BE2C (cell line): Measurements from ENCODE around the gene LANCL3.

Experiments
- DNase-seq: peaks from one replicate; pipeline ENCODE4 v3.0.0-alpha.2; 2020
- H3K27me3 ChIP-seq: fragments of 250-450 bp; sonication (Bioruptor Pico); 2 replicates; pipeline ENCODE4 v1.5.1; 2020; ENCODE audit warnings: mild to moderate bottlenecking
- H3K36me3 ChIP-seq: fragments of 250-450 bp; sonication (Bioruptor Pico); 2 replicates; pipeline ENCODE4 v1.5.1; 2020; ENCODE audit warnings: mild to moderate bottlenecking
- H3K4me1 ChIP-seq: fragments of 250-450 bp; sonication (Bioruptor Pico); 2 replicates; pipeline ENCODE4 v1.5.1; 2020
- H3K4me3 ChIP-seq: 2 replicates; pipeline ENCODE4 v1.5.1; 2011; ENCODE audit warnings: low read depth, low read length
- H3K9me3 ChIP-seq: fragments of 250-450 bp; sonication (Bioruptor Pico); 2 replicates; pipeline ENCODE4 v1.5.1; 2020
- CTCF ChIP-seq: IDR thresholded peaks from 2 replicates; pipeline ENCODE4 v1.5.1; 2012; ENCODE audit warnings: mild to moderate bottlenecking, low read depth, low read length

LANCL3 gene

GRCh38 chrX:37716602-37717001, 145.1 kb downstream of the LANCL3 start:
- no peak for TF ChIP-seq CTCF
- Histone ChIP-seq H3K4me1 (no peaks in the 10 kb centered on the region), H3K36me3 (no peaks in the 10 kb centered on the region), H3K9me3 (no peaks in the 10 kb centered on the region), H3K4me3 (no peak overlapping the region), H3K27me3 (no peaks in the 10 kb centered on the region)
- DNase-seq = no peak

GRCh38 chrX:37717708-37718107, 146.2 kb downstream of the LANCL3 start:
- DNase-seq = no peak
- no peak for TF ChIP-seq CTCF
- H3K36me3 ChIP-seq = no peaks in the 10 kb centered on the region
- H3K9me3 ChIP-seq = no peaks in the 10 kb centered on the region
- H3K4me3 ChIP-seq = no peak overlapping the region
- no peaks in the 10 kb centered on the region for H3K27me3 ChIP-seq
- H3K4me1 ChIP-seq = no peaks in the 10 kb centered on the region

DNA sequence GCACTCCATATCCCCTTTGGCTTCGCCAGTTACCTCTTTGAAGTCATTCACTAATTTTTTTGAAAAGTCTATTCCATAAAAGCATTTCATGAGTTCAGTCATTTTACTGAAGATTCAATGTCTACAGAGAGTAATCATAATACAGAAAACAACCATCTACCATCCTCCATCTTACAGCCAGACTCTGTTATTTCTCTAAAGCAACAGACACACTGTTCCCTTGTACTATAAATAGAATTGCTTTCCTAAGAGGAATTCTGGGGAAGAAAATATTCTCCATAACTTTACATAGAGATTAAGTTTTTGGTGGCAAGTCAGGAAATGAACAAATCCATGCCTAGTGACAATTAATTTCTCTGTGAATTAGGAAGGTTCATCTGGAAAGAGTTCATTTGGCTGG, 151.1 kb downstream of the LANCL3 start:
- no peak for DNase-seq

DNA sequence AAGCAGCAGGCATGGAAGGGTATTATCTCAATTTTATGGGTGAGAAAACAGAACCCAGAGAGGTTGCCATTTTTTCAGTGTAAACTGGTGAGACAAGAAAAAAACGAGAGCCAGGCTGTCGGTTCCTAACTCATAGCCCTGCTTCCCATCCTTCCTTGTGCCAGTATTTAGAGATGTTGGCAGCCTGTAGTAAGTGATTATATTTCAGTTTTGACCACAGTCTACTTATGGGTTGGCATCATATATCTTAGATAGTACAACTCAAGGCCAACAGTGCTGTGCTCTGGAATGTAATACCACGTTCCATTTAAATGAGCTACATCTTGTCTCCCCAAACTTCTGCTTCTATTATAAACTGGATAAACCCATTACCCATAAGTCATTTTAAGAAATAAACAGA, 154.9 kb downstream of the LANCL3 start:
- no peak for DNase-seq
- H3K9me3 ChIP-seq = no peaks in the 10 kb centered on the region

More for the DNA sequence above, 151.1 kb downstream of the LANCL3 start:
- Histone ChIP-seq H3K9me3 (no peaks in the 10 kb centered on the region), H3K4me3 (no peak overlapping the region), H3K27me3 (no peaks in the 10 kb centered on the region), H3K36me3 (no peaks in the 10 kb centered on the region), H3K4me1 (no peaks in the 10 kb centered on the region)
- no peak for TF ChIP-seq CTCF

More for the DNA sequence above, 154.9 kb downstream of the LANCL3 start:
- no peak overlapping the region for H3K4me3 ChIP-seq
- no peaks in the 10 kb centered on the region for H3K27me3 ChIP-seq
- TF ChIP-seq CTCF = no peak
- no peaks in the 10 kb centered on the region for H3K36me3 ChIP-seq
- no peaks in the 10 kb centered on the region for H3K4me1 ChIP-seq
